ENCODE results near the gene SLC9A5.
A peak's percentile ranks its signal among the peaks of the same experiment; 100 is the strongest.

The SLC9A5 gene

GRCh38 chr16:67248401-67249177 lies at the start of gene SLC9A5:
Gene SLC9A5 (plus strand): TSS chr16:67248979. CDS start chr16:67249015, 36 bp downstream.
- DNase-seq = peak; percentile 38 to 42

GRCh38 chr16:67199011-67199807 lies 49.6 kb upstream of the SLC9A5 start, which contains the start of gene ELMO3:
Gene ELMO3 (plus strand): TSS chr16:67199131. CDS start chr16:67199327, 196 bp downstream.
- no peak for DNase-seq

GRCh38 chr16:67199808-67200198 lies 49.0 kb upstream of the SLC9A5 start:
- no peak for DNase-seq

GRCh38 chr16:67200491-67200890 lies 48.3 kb upstream of the SLC9A5 start:
- DNase-seq = no peak

- DNase-seq = no peak
These were observed 47.1 kb upstream of the SLC9A5 start for GRCh38 chr16:67201411-67202345.

- DNase-seq = no peak
These were observed 46.4 kb upstream of the SLC9A5 start for GRCh38 chr16:67202426-67202825.

GRCh38 chr16:67202956-67203493 lies 45.8 kb upstream of the SLC9A5 start:
- no peak for DNase-seq

GRCh38 chr16:67204076-67204475 lies 44.7 kb upstream of the SLC9A5 start:
- DNase-seq = no peak

GRCh38 chr16:67206129-67206837 lies 42.5 kb upstream of the SLC9A5 start:
- DNase-seq = no peak

- no peak for DNase-seq
These were observed 41.9 kb upstream of the SLC9A5 start for GRCh38 chr16:67206838-67207248.

- no peak for DNase-seq
These were observed 41.3 kb upstream of the SLC9A5 start for GRCh38 chr16:67207249-67208091.

- DNase-seq = no peak
These were observed 40.5 kb upstream of the SLC9A5 start for GRCh38 chr16:67208154-67208896.

- DNase-seq = no peak
These were observed 39.2 kb upstream of the SLC9A5 start for GRCh38 chr16:67209565-67209964.

GRCh38 chr16:67210069-67210937 lies 38.5 kb upstream of the SLC9A5 start:
- DNase-seq = no peak

- no peak for DNase-seq
These were observed 37.1 kb upstream of the SLC9A5 start for GRCh38 chr16:67211674-67212073.

GRCh38 chr16:67212766-67213165 lies 36.0 kb upstream of the SLC9A5 start:
- no peak for DNase-seq

- DNase-seq = no peak
These were observed 35.4 kb upstream of the SLC9A5 start for GRCh38 chr16:67213197-67214019.

- no peak for DNase-seq
These were observed 33.1 kb upstream of the SLC9A5 start for GRCh38 chr16:67215706-67216105.
